AG09319 (cell line): ENCODE data around the gene AUTS2.

ENCODE experiments used
- DNase-seq: peaks from one replicate; pipeline ENCODE4 v3.0.0-alpha.2; 2010; ENCODE audit warnings: low read depth; ENCODE audit errors: extremely low read depth
- CTCF ChIP-seq: IDR thresholded peaks from 2 replicates; pipeline ENCODE4 v1.5.1; 2011; ENCODE audit warnings: low read depth, mild to moderate bottlenecking, inconsistent platforms, low read length, moderate library complexity

AUTS2 gene

GRCh38 chr7:70566671-70567070, 968.4 kb downstream of the AUTS2 start:
- no peak for TF ChIP-seq CTCF
- peak; percentile 7 for DNase-seq

- TF ChIP-seq CTCF, result no peak
- no peak for DNase-seq
These were observed 970.5 kb downstream of the AUTS2 start for GRCh38 chr7:70568674-70569334.

GRCh38 chr7:70569335-70569819, 971.1 kb downstream of the AUTS2 start:
- no peak for DNase-seq
- no peak for TF ChIP-seq CTCF

GRCh38 chr7:70570029-70570428, 971.8 kb downstream of the AUTS2 start:
- TF ChIP-seq CTCF, result no peak
- no peak for DNase-seq

GRCh38 chr7:70570961-70571360, 972.7 kb downstream of the AUTS2 start:
- no peak for TF ChIP-seq CTCF
- DNase-seq, result no peak

GRCh38 chr7:70571403-70571934, 973.2 kb downstream of the AUTS2 start:
- TF ChIP-seq CTCF, result no peak

GRCh38 chr7:70571961-70572360, 973.7 kb downstream of the AUTS2 start:
- no peak for DNase-seq
- TF ChIP-seq CTCF, result no peak

More at GRCh38 chr7:70571403-70571934, 973.2 kb downstream of the AUTS2 start:
- DNase-seq, result no peak
